Measurements from ENCODE around the gene KLHL17. TPM values are rescaled to one million over a fixed set of nuclear protein-coding genes. Genes with fewer than 3 reads are reported as not detected.

The KLHL17 gene
- total RNA-seq, 6 experiments from 2014 or later: 12.2 to 17.5 (median 13.2) TPM

GRCh38 chr1:929712-930632 is 30.4 kb upstream of the KLHL17 start:
- DNase-seq: no peak
- Mint-ChIP-seq H3K36me3 (ENCODE audit: low read depth) (no peaks in the 10 kb centered on the region), H3K9me3 (no peaks in the 10 kb centered on the region), H3K4me1 (ENCODE audit: low read depth) (no peaks in the 10 kb centered on the region), H3K27ac (no peak overlapping the region), H3K27me3 (ENCODE audit: insufficient read depth) (no peaks in the 10 kb centered on the region), H3K4me3 (no peak overlapping the region)
- TF ChIP-seq CTCF (IDR thresholded peaks at IDR 0.05): no peak

DNA sequence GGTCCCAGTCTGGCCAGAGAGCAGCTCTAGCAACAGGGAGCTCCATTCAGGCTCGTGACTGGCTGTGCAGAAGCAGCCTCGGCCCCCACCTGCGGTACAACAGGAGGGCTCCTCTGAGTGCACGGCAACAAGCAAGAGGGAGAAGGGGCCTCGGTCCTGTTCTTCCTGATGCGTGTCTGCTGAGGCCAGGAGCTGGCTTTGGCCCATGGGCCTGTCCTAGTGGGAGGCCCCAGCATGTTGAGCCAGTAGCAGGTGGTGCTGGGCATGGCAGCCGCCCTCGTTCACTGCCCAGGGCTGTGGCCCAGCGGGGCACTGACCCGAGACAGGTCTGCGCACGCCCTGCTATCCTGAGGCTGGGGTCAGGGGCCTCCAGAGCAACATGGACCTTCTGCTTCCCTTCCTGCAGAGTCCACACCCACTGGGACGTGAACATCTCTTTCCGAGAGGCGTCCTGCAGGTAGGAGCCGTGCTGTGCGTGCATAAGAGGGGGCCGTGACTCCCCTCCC is 29.7 kb upstream of the KLHL17 start:
- no peak overlapping the region for H3K4me3 Mint-ChIP-seq

DNA sequence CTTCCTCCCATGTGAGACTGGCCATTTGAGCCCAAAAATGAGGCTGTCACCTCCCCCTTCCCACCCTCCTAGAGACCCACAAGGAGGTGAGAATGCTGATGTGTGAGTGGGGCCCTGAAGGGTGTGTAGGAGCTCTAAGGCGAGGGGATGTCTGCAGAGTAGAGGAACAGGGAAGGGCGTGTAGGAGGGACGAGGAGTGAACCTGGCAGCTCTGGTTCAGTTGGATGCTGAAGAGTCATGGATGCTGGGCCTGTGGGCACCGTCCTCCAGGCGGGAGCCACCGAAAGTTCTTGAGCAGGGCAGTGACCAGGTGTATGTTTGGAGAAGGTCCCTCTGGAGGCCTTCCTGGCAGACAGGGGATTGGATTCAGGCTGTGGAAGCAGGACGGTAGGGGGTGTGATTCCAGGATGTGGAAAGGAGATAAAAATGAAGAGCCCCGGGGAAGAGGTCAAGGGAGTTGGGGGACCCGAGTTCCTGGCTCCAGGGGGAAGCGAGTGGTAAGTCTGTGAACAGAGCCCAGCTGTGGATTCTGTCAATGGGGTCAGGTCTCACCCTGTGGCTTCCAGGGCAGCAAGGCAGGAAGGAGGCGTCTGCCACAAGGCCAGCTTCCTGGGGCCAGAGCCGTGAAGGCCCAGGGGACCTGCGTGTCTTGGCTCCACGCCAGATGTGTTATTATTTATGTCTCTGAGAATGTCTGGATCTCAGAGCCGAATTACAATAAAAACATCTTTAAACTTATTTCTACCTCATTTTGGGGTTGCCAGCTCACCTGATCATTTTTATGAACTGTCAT is 28.8 kb upstream of the KLHL17 start:
- Mint-ChIP-seq H3K9me3 (no peaks in the 10 kb centered on the region), H3K4me1 (ENCODE audit: low read depth) (no peaks in the 10 kb centered on the region), H3K36me3 (ENCODE audit: low read depth) (no peaks in the 10 kb centered on the region), H3K27me3 (ENCODE audit: insufficient read depth) (no peaks in the 10 kb centered on the region), H3K27ac (no peak overlapping the region; the same call in 1 of the 2 replicates), H3K4me3 (no peak overlapping the region)
- no peak for DNase-seq
- no peak for TF ChIP-seq CTCF (IDR thresholded peaks at IDR 0.05)

More for the DNA sequence above, 29.7 kb upstream of the KLHL17 start:
- no peak for TF ChIP-seq CTCF (IDR thresholded peaks at IDR 0.05)
- no peak for DNase-seq
- Mint-ChIP-seq H3K4me1 (ENCODE audit: low read depth) (no peaks in the 10 kb centered on the region), H3K36me3 (ENCODE audit: low read depth) (no peaks in the 10 kb centered on the region), H3K9me3 (no peaks in the 10 kb centered on the region), H3K27ac (no peak overlapping the region), H3K27me3 (ENCODE audit: insufficient read depth) (no peaks in the 10 kb centered on the region)

DNA sequence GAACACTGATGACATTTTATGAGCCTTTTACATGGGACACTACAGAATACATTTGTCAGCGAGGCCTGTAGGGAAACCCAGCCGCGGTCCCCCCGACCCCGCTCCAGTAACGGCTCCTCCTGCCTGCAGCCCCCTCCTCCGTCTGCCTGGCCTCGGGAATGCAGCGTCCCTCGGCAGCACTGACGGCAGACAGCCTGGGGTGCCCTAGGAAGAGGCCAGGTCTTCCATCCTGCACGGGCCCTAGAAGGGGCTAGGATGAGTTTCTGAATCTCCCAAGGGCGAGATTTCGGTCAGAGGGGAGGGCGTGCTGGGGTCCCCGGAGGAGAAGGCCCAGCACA is 28.2 kb upstream of the KLHL17 start:
- DNase-seq: no peak
- no peak for TF ChIP-seq CTCF (IDR thresholded peaks at IDR 0.05)
- Mint-ChIP-seq H3K4me1 (ENCODE audit: low read depth) (no peaks in the 10 kb centered on the region), H3K27me3 (ENCODE audit: insufficient read depth) (peaks cover 1% of the 10 kb centered on the region), H3K4me3 (no peak overlapping the region), H3K27ac (no peak overlapping the region), H3K9me3 (no peaks in the 10 kb centered on the region), H3K36me3 (ENCODE audit: low read depth) (no peaks in the 10 kb centered on the region)

DNA sequence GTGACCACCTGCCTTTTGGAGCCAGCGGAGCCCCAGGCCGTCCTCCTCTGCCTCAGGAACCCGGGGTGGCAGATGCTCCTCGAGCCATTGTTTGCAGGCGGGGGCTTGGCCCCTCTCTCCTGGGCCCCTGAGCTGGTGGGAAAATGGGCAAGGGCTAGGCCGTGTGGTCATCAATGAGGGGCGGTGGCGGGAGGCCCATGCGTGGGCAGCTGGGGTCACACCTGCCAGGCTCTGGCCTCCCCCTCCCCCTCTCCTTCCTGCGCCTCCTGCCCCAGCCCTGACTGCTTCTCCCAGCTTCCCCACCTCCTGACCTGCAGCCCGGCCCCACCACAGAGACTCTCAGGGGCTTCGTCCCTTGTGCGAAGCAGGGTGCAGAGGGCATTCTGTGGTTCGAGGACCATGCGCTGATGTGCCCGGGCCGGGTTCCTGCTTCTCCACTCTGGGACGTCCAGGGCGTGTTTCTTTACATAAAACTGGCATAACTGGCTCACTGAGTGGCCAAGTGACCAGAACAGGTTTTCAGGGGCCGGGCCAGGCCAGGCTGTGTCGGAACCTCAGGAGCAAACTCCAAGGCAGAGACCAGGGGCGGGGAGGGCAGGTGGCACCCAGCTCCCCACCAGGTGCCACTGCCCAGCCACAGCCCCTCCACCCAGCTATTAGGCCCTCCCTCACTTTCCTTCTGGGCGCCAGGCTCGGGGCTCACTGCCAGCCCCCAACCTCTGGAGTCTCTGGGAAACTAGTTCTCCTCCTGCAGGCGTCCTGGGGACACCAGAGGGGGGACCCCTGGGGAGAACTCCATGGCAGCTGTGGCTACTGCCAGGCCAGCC is 27.4 kb upstream of the KLHL17 start:
- Mint-ChIP-seq H3K4me3 (no peak overlapping the region), H3K27ac (no peak overlapping the region), H3K4me1 (ENCODE audit: low read depth) (peaks cover 4% of the 10 kb centered on the region), H3K27me3 (ENCODE audit: insufficient read depth) (peaks cover 1% of the 10 kb centered on the region), H3K9me3 (no peaks in the 10 kb centered on the region), H3K36me3 (ENCODE audit: low read depth) (no peaks in the 10 kb centered on the region)
- no peak for TF ChIP-seq CTCF (IDR thresholded peaks at IDR 0.05)
- DNase-seq: no peak
